Ishikawa (cell line): Measurements from ENCODE around the gene ARL4D.

ENCODE experiments used
- CEBPB ChIP-seq: IDR thresholded peaks from 2 replicates; pipeline ENCODE4 v1.6.1; 2012
- CREB1 ChIP-seq: IDR thresholded peaks from 2 replicates; pipeline ENCODE4 v1.6.1; 2012; ENCODE audit warnings: low read depth
- EP300 ChIP-seq: IDR thresholded peaks from 2 replicates; pipeline ENCODE4 v1.6.1; 2012; ENCODE audit warnings: borderline replicate concordance
- FOXM1 ChIP-seq: IDR thresholded peaks from 2 replicates; pipeline ENCODE4 v1.6.1; 2012; ENCODE audit warnings: low read depth, borderline replicate concordance
- MAX ChIP-seq: IDR thresholded peaks from 2 replicates; pipeline ENCODE4 v1.6.1; 2012
- NFIC ChIP-seq: IDR thresholded peaks from 2 replicates; pipeline ENCODE4 v1.6.1; 2012
- RAD21 ChIP-seq: IDR thresholded peaks from 2 replicates; pipeline ENCODE4 v1.6.1; 2012; ENCODE audit warnings: low read depth
- REST ChIP-seq: IDR thresholded peaks from 2 replicates; pipeline ENCODE4 v1.6.1; 2012; ENCODE audit warnings: low read depth, mild to moderate bottlenecking
- TAF1 ChIP-seq: IDR thresholded peaks from 2 replicates; pipeline ENCODE4 v1.6.1; 2012; ENCODE audit warnings: low read depth, mild to moderate bottlenecking
- TCF12 ChIP-seq: IDR thresholded peaks from 2 replicates; pipeline ENCODE4 v1.6.1; 2012; ENCODE audit warnings: low read depth
- TEAD4 ChIP-seq: IDR thresholded peaks from 2 replicates; pipeline ENCODE4 v1.6.1; 2012
- YY1 ChIP-seq: IDR thresholded peaks from 2 replicates; pipeline ENCODE4 v1.6.1; 2012; ENCODE audit warnings: low read depth
- ZBTB7A ChIP-seq: IDR thresholded peaks from 2 replicates; pipeline ENCODE4 v1.6.1; 2012; ENCODE audit warnings: low read depth

GRCh38 chr17:43385046-43385831 lies 13.6 kb upstream of the ARL4D start:
- no peak for TF ChIP-seq EP300
- TF ChIP-seq RAD21: no peak
- no peak for TF ChIP-seq NFIC
- TF ChIP-seq REST: no peak
- no peak for TF ChIP-seq CEBPB
- no peak for TF ChIP-seq TAF1
- no peak for TF ChIP-seq FOXM1
- no peak for TF ChIP-seq MAX
- TF ChIP-seq TEAD4: no peak
- TF ChIP-seq ZBTB7A: no peak
- no peak for TF ChIP-seq CREB1
- TF ChIP-seq YY1: no peak
- TF ChIP-seq TCF12: no peak
